Kidney (tissue), 14 donors: ENCODE data around the gene WAS. TPM values are rescaled to one million over a fixed set of nuclear protein-coding genes. Genes with fewer than 3 reads are reported as not detected.
A peak's percentile ranks its signal among the peaks of the same experiment; 100 is the strongest.

ENCODE experiments used
- DNase-seq, 5 donors: peaks; one replicate each; pipeline ENCODE4 v3.0.0-alpha.2; 2013 to 2020
- FAIRE-seq: peaks from 2 replicates; lab custom pipeline; 2012; peaks lifted over from hg19 to GRCh38; lab: Jason Lieb, UNC
- H3K27ac ChIP-seq, 2 donors: one replicate each; pipeline ENCODE4 v1.7.0; 2013; ENCODE audit warnings: low read depth in 2 of 2, low read length in 2 of 2, inconsistent platforms in 1 of 2
- H3K27me3 ChIP-seq: one replicate; pipeline ENCODE4 v1.7.1; 2013; ENCODE audit warnings: low read length, inconsistent platforms; ENCODE audit not compliant: control insufficient read depth, insufficient read depth
- H3K36me3 ChIP-seq, 3 donors: one replicate each; pipeline versions ENCODE4 v1.7.0 to v1.7.1; 2013; ENCODE audit warnings: low read length in 3 of 3, control low read depth in 1 of 3, inconsistent platforms in 1 of 3; ENCODE audit not compliant: insufficient read depth in 3 of 3, control insufficient read depth in 2 of 3
- H3K4me1 ChIP-seq, 3 donors: one replicate each; pipeline versions ENCODE4 v1.7.0 to v1.7.1; 2013; ENCODE audit warnings: low read length in 3 of 3, inconsistent platforms in 1 of 3, low read depth in 1 of 3; ENCODE audit not compliant: control insufficient read depth in 2 of 3, insufficient read depth in 2 of 3
- H3K4me3 ChIP-seq, 3 donors: one replicate each; pipeline versions ENCODE4 v1.7.0 to v1.8.1; 2013; ENCODE audit warnings: low read length in 3 of 3, control low read depth in 1 of 3, inconsistent platforms in 1 of 3
- H3K9ac ChIP-seq, 3 donors: one replicate each; pipeline versions ENCODE4 v1.7.0 to v1.7.1; 2013; ENCODE audit warnings: low read length in 3 of 3, control low read depth in 1 of 3, inconsistent platforms in 1 of 3
- H3K9me3 ChIP-seq, 3 donors: one replicate each; pipeline versions ENCODE4 v1.7.0 to v1.7.1; 2013; ENCODE audit warnings: low read length in 3 of 3, control low read depth in 1 of 3, inconsistent platforms in 1 of 3; ENCODE audit not compliant: control insufficient read depth in 2 of 3, insufficient read depth in 1 of 3
- intact Hi-C: fragments of 100-400 bp; cut with DNase I; formaldehyde crosslinking; loops from one replicate; pipeline ENCODE4 v1.11.1; 2022
- polyA plus RNA-seq: library from polyadenylated mRNA; stranded (reverse); fragments of 350-450 nt; fragmentation: Illumina TruSeq; extraction: RNeasy Lipid Tissue Mini Kit (QIAGEN cat#74804); gene quantifications from one replicate; pipeline ENCODE4 v1.2.3, GENCODE V29; 2014; ENCODE audit warnings: low read depth, low replicate concordance; ENCODE audit not compliant: insufficient read depth
- total RNA-seq: library from RNA; stranded (reverse); fragmentation: NEBNext Ultra II Directional; extraction: Animal tissue kit (Norgen Biotek cat#: 25700); gene quantifications from one replicate; pipeline ENCODE4 v1.2.1, GENCODE V29; 2021
- TF ChIP-seq, protein P1 (sequence below): IDR thresholded peaks from 3 replicates; pipeline ENCODE4 v1.5.1; 2012; ENCODE audit warnings: mild to moderate bottlenecking, moderate library complexity, borderline replicate concordance; ENCODE audit not compliant: insufficient read depth; ENCODE audit errors: extremely low read depth
- donor health status: control.
- donor health status: control.
- donor health status: control.
- donor health status: control.
- donor health status: control.
- donor health status: DM: yes; HTN: yes; CAD: no.
- donor health status: Normal renal cell carcinoma (clear cell type).

The WAS gene
- total and polyA plus RNA-seq, 2 donors from 2014 or later: 2.2 to 14.2 TPM

- no peak for FAIRE-seq
- Histone ChIP-seq H3K4me1 (no peaks in the 10 kb centered on the region), H3K4me3 (no peak overlapping the region), H3K27me3 (no peaks in the 10 kb centered on the region), H3K9ac (no peak overlapping the region), H3K36me3 (no peaks in the 10 kb centered on the region), H3K27ac (no peak overlapping the region), H3K9me3 (no peaks in the 10 kb centered on the region)
- TF ChIP-seq, protein P1, sequence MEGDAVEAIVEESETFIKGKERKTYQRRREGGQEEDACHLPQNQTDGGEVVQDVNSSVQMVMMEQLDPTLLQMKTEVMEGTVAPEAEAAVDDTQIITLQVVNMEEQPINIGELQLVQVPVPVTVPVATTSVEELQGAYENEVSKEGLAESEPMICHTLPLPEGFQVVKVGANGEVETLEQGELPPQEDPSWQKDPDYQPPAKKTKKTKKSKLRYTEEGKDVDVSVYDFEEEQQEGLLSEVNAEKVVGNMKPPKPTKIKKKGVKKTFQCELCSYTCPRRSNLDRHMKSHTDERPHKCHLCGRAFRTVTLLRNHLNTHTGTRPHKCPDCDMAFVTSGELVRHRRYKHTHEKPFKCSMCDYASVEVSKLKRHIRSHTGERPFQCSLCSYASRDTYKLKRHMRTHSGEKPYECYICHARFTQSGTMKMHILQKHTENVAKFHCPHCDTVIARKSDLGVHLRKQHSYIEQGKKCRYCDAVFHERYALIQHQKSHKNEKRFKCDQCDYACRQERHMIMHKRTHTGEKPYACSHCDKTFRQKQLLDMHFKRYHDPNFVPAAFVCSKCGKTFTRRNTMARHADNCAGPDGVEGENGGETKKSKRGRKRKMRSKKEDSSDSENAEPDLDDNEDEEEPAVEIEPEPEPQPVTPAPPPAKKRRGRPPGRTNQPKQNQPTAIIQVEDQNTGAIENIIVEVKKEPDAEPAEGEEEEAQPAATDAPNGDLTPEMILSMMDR: no peak
- intact Hi-C loops: no loop called here
- DNase-seq: no peak
These were observed 535 bp downstream of the WAS start for GRCh38 chrX:48684134-48684533.

DNA sequence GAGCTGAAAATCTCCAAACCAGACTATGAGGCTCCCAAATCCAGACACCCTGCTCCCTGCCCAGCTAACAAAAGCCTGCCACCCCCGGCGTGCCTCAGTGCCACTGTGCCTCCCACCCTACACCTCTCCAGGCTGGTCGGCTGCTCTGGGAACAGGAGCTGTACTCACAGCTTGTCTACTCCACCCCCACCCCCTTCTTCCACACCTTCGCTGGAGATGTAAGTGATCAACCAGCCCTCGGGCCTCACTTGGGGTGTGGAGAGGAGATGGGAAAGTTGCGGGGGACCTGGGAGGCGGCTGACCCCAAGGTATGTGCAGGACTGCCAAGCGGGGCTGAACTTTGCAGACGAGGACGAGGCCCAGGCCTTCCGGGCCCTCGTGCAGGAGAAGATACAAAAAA, 1.8 kb downstream of the WAS start:
- intact Hi-C loops: no loop called here
- DNase-seq: no peak
- H3K4me1 ChIP-seq: no peaks in the 10 kb centered on the region
- no peak overlapping the region for H3K9ac ChIP-seq
- H3K27me3 ChIP-seq: no peaks in the 10 kb centered on the region
- H3K9me3 ChIP-seq: no peaks in the 10 kb centered on the region
- H3K27ac ChIP-seq: no peak overlapping the region
- no peak for FAIRE-seq
- H3K36me3 ChIP-seq: no peaks in the 10 kb centered on the region
- H3K4me3 ChIP-seq: no peak overlapping the region
- TF ChIP-seq, protein P1: no peak

DNA sequence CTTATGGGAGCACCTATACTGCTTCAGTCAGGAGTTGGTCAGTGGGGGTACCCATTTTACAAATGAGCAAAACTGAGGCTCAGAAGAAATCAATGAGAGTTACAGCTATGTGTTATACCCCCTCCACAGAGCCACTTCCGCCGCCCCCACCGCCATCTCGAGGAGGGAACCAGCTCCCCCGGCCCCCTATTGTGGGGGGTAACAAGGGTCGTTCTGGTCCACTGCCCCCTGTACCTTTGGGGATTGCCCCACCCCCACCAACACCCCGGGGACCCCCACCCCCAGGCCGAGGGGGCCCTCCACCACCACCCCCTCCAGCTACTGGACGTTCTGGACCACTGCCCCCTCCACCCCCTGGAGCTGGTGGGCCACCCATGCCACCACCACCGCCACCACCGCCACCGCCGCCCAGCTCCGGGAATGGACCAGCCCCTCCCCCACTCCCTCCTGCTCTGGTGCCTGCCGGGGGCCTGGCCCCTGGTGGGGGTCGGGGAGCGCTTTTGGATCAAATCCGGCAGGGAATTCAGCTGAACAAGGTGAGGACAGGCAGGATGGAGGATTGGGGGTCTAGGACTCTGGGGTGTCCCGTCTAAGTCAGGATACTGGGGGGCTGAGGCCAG, 5.0 kb downstream of the WAS start:
- TF ChIP-seq, protein P1: no peak
- Histone ChIP-seq H3K4me3 (no peak overlapping the region), H3K27ac (no peak overlapping the region), H3K9ac (no peak overlapping the region), H3K27me3 (no peaks in the 10 kb centered on the region), H3K4me1 (no peaks in the 10 kb centered on the region), H3K9me3 (no peaks in the 10 kb centered on the region), H3K36me3 (no peaks in the 10 kb centered on the region)
- FAIRE-seq: no peak
- intact Hi-C loops: no loop called here
- peak in 1 of 5 donors; percentile 69 for DNase-seq
